ENCODE measurements around the gene ACER3.
A peak's percentile ranks its signal among the peaks of the same experiment; 100 is the strongest.
"Not testable (repeated sequence)": the region's sequence is repeated elsewhere in the genome, so short reads cannot be mapped to it uniquely, and the experiment has no call there.

Gene ACER3

GRCh38 chr11:76854709-76855108 lies 6.0 kb upstream of the ACER3 start:
- no peak for DNase-seq (ENCODE audit: low read depth in 1 of 2, low spot score in 1 of 2)
- no peak overlapping the region for H3K4me3 ChIP-seq (replicated peaks; ENCODE audit: insufficient read depth, low read length)
- H3K27me3 ChIP-seq (ENCODE audit: insufficient read depth, poor library complexity, severe bottlenecking): no peaks in the 10 kb centered on the region
- no peak overlapping the region for H3K27ac ChIP-seq (replicated peaks)
- TF ChIP-seq CTCF (IDR thresholded peaks at IDR 0.05; ENCODE audit: insufficient read depth, low read length): no peak
- no peak for TF ChIP-seq POLR2AphosphoS5 (IDR thresholded peaks at IDR 0.05; ENCODE audit: low read depth)
- no peak for TF ChIP-seq GABPA (IDR thresholded peaks at IDR 0.05; ENCODE audit: low read depth)
- no peak for TF ChIP-seq REST (IDR thresholded peaks at IDR 0.05; ENCODE audit: insufficient replicate concordance, low read depth)
- no peak for TF ChIP-seq SPI1 (IDR thresholded peaks at IDR 0.05; ENCODE audit: borderline replicate concordance, low read depth)

- not testable (repeated sequence) for H3K27me3 ChIP-seq (ENCODE audit: insufficient read depth, poor library complexity, severe bottlenecking); H3K27ac ChIP-seq (replicated peaks); DNase-seq (ENCODE audit: low read depth in 1 of 2, low spot score in 1 of 2); H3K4me3 ChIP-seq (replicated peaks; ENCODE audit: insufficient read depth, low read length)
Measured at GRCh38 chr11:76855670-76856069, 5.0 kb upstream of the ACER3 start.

- TF ChIP-seq SPI1 (IDR thresholded peaks at IDR 0.05; ENCODE audit: borderline replicate concordance, low read depth) (no peak), POLR2AphosphoS5 (IDR thresholded peaks at IDR 0.05; ENCODE audit: low read depth) (no peak), GABPA (IDR thresholded peaks at IDR 0.05; ENCODE audit: low read depth) (no peak), REST (IDR thresholded peaks at IDR 0.05; ENCODE audit: insufficient replicate concordance, low read depth) (no peak), CTCF (IDR thresholded peaks at IDR 0.05; ENCODE audit: insufficient read depth, low read length) (no peak)
Measured at GRCh38 chr11:76856106-76856505, 4.6 kb upstream of the ACER3 start.

GRCh38 chr11:76856571-76856970 lies 4.1 kb upstream of the ACER3 start:
- Histone ChIP-seq H3K27me3 (ENCODE audit: insufficient read depth, poor library complexity, severe bottlenecking) (no peaks in the 10 kb centered on the region), H3K4me3 (replicated peaks; ENCODE audit: insufficient read depth, low read length) (no peak overlapping the region), H3K27ac (replicated peaks) (no peak overlapping the region)
- TF ChIP-seq GABPA (IDR thresholded peaks at IDR 0.05; ENCODE audit: low read depth): no peak
- TF ChIP-seq POLR2AphosphoS5 (IDR thresholded peaks at IDR 0.05; ENCODE audit: low read depth): no peak
- no peak for TF ChIP-seq SPI1 (IDR thresholded peaks at IDR 0.05; ENCODE audit: borderline replicate concordance, low read depth)
- no peak for DNase-seq (ENCODE audit: low read depth in 1 of 2, low spot score in 1 of 2)

More at GRCh38 chr11:76856106-76856505, 4.6 kb upstream of the ACER3 start:
- Histone ChIP-seq H3K27me3 (ENCODE audit: insufficient read depth, poor library complexity, severe bottlenecking) (no peaks in the 10 kb centered on the region), H3K4me3 (replicated peaks; ENCODE audit: insufficient read depth, low read length) (no peak overlapping the region), H3K27ac (replicated peaks) (no peak overlapping the region)
- no peak for DNase-seq (ENCODE audit: low read depth in 1 of 2, low spot score in 1 of 2)

GRCh38 chr11:76857781-76858410 lies 2.8 kb upstream of the ACER3 start:
- TF ChIP-seq GABPA (IDR thresholded peaks at IDR 0.05; ENCODE audit: low read depth) (no peak), REST (IDR thresholded peaks at IDR 0.05; ENCODE audit: insufficient replicate concordance, low read depth) (no peak), CTCF (IDR thresholded peaks at IDR 0.05; ENCODE audit: insufficient read depth, low read length) (no peak), POLR2AphosphoS5 (IDR thresholded peaks at IDR 0.05; ENCODE audit: low read depth) (no peak), SPI1 (IDR thresholded peaks at IDR 0.05; ENCODE audit: borderline replicate concordance, low read depth) (no peak)
- H3K4me3 ChIP-seq (replicated peaks; ENCODE audit: insufficient read depth, low read length): no peak overlapping the region; the same call in 1 of the 2 replicates
- DNase-seq (ENCODE audit: low read depth in 1 of 2, low spot score in 1 of 2): peak in 1 of 2 experiments; percentile 34
- peak overlapping the region; percentile 48 for H3K27ac ChIP-seq (replicated peaks)
- H3K27me3 ChIP-seq (ENCODE audit: insufficient read depth, poor library complexity, severe bottlenecking): no peaks in the 10 kb centered on the region

All from HL-60 (cell line).